ENCODE results near the gene RSKR.

RSKR gene

GRCh38 chr17:28572259-28573039, 41.5 kb downstream of the RSKR start:
- H3K9me3 ChIP-seq (ENCODE audit: control insufficient read depth, insufficient read depth, low read length) = no peaks in the 10 kb centered on the region
- H3K4me1 ChIP-seq (ENCODE audit: control insufficient read depth, low read length) = peaks cover 58% of the 10 kb centered on the region
- H3K27ac ChIP-seq (ENCODE audit: low read depth, low read length) = peak overlapping the region; percentile 20; the same call in 1 of the 2 replicates
- H3K9me2 ChIP-seq (replicated peaks; ENCODE audit: control insufficient read depth, low read length) = no peaks in the 10 kb centered on the region
- peak overlapping the region; percentile 84 for H3K4me3 ChIP-seq (ENCODE audit: low read length)
- H3K4me2 ChIP-seq (ENCODE audit: low read length) = peak overlapping the region; percentile 92
- TF ChIP-seq CTCF (IDR thresholded peaks at IDR 0.05; ENCODE audit: low read depth, low read length, poor library complexity, severe bottlenecking) = no peak
- TF ChIP-seq EZH2phosphoT487 (IDR thresholded peaks at IDR 0.05; ENCODE audit: borderline replicate concordance, low read length) = no peak
- no peaks in the 10 kb centered on the region; the same call in 1 of the 2 replicates for H4K20me1 ChIP-seq (ENCODE audit: control insufficient read depth, insufficient read depth, low read depth, low read length)
- peaks cover 19% of the 10 kb centered on the region for H3K79me2 ChIP-seq (ENCODE audit: control insufficient read depth, low read length)
- H3K36me3 ChIP-seq (ENCODE audit: control insufficient read depth, low read length) = peaks cover 44% of the 10 kb centered on the region
- H3F3A ChIP-seq (ENCODE audit: control insufficient read depth, insufficient read depth) = peaks cover 9% of the 10 kb centered on the region
- no peaks in the 10 kb centered on the region for H3K27me3 ChIP-seq (ENCODE audit: control insufficient read depth, low read length)

- peak within 1 kb of the TSS; percentile 20; the same call in 1 of the 2 replicates for H3K27ac ChIP-seq (ENCODE audit: low read depth, low read length)
- peak within 1 kb of the TSS; percentile 92 for H3K4me2 ChIP-seq (ENCODE audit: low read length)
- H3F3A ChIP-seq (ENCODE audit: control insufficient read depth, insufficient read depth) = peaks cover 11% of the 10 kb centered on the region
- no peaks in the 10 kb centered on the region for H3K27me3 ChIP-seq (ENCODE audit: control insufficient read depth, low read length)
- peaks cover 58% of the 10 kb centered on the region for H3K4me1 ChIP-seq (ENCODE audit: control insufficient read depth, low read length)
- H3K36me3 ChIP-seq (ENCODE audit: control insufficient read depth, low read length) = peaks cover 45% of the 10 kb centered on the region
- H4K20me1 ChIP-seq (ENCODE audit: control insufficient read depth, insufficient read depth, low read depth, low read length) = peaks cover 7% of the 10 kb centered on the region; the same call in 1 of the 2 replicates
- H3K79me2 ChIP-seq (ENCODE audit: control insufficient read depth, low read length) = peaks cover 27% of the 10 kb centered on the region
- no peaks in the 10 kb centered on the region for H3K9me3 ChIP-seq (ENCODE audit: control insufficient read depth, insufficient read depth, low read length)
- peak within 1 kb of the TSS; percentile 84 for H3K4me3 ChIP-seq (ENCODE audit: low read length)
- no peak for TF ChIP-seq CTCF (IDR thresholded peaks at IDR 0.05; ENCODE audit: low read depth, low read length, poor library complexity, severe bottlenecking)
- no peak for TF ChIP-seq EZH2phosphoT487 (IDR thresholded peaks at IDR 0.05; ENCODE audit: borderline replicate concordance, low read length)
- H3K9me2 ChIP-seq (replicated peaks; ENCODE audit: control insufficient read depth, low read length) = no peaks in the 10 kb centered on the region
Measured at GRCh38 chr17:28571361-28572122, 42.4 kb downstream of the RSKR start, which contains the start of gene PIGS. Gene PIGS (minus strand): TSS chr17:28571524. CDS start chr17:28571496, 28 bp downstream.

GRCh38 chr17:28570716-28571360, 43.1 kb downstream of the RSKR start:
- Histone ChIP-seq H4K20me1 (ENCODE audit: control insufficient read depth, insufficient read depth, low read depth, low read length) (peaks cover 8% of the 10 kb centered on the region; the same call in 1 of the 2 replicates), H3K27ac (ENCODE audit: low read depth, low read length) (peak overlapping the region; percentile 18; the same call in 1 of the 2 replicates), H3K79me2 (ENCODE audit: control insufficient read depth, low read length) (peaks cover 32% of the 10 kb centered on the region), H3K9me3 (ENCODE audit: control insufficient read depth, insufficient read depth, low read length) (no peaks in the 10 kb centered on the region), H3K4me1 (ENCODE audit: control insufficient read depth, low read length) (peaks cover 55% of the 10 kb centered on the region), H3F3A (ENCODE audit: control insufficient read depth, insufficient read depth) (peaks cover 11% of the 10 kb centered on the region), H3K4me3 (ENCODE audit: low read length) (peak overlapping the region; percentile 84), H3K4me2 (ENCODE audit: low read length) (peak overlapping the region; percentile 92), H3K27me3 (ENCODE audit: control insufficient read depth, low read length) (no peaks in the 10 kb centered on the region), H3K9me2 (replicated peaks; ENCODE audit: control insufficient read depth, low read length) (no peaks in the 10 kb centered on the region), H3K36me3 (ENCODE audit: control insufficient read depth, low read length) (peaks cover 44% of the 10 kb centered on the region)
- TF ChIP-seq CTCF (IDR thresholded peaks at IDR 0.05; ENCODE audit: low read depth, low read length, poor library complexity, severe bottlenecking) = no peak
- TF ChIP-seq EZH2phosphoT487 (IDR thresholded peaks at IDR 0.05; ENCODE audit: borderline replicate concordance, low read length) = no peak
